MM.1S (cell line): ENCODE data around the gene KCNQ1.

Experiments used
- EZH2 ChIP-seq: fragments of 300-600 bp; sonication (generic); optimal IDR thresholded peaks from 2 replicates; pipeline ENCODE3; 2017; ENCODE audit warnings: low read depth, mild to moderate bottlenecking, antibody characterized with exemption, low read length, mixed read lengths
- TF ChIP-seq, protein P1 (sequence below): fragments of 300-600 bp; sonication (generic); IDR thresholded peaks from 2 replicates; pipeline ENCODE4 v1.5.1; 2016; ENCODE audit warnings: antibody characterized with exemption, low read length, mixed read lengths

DNA sequence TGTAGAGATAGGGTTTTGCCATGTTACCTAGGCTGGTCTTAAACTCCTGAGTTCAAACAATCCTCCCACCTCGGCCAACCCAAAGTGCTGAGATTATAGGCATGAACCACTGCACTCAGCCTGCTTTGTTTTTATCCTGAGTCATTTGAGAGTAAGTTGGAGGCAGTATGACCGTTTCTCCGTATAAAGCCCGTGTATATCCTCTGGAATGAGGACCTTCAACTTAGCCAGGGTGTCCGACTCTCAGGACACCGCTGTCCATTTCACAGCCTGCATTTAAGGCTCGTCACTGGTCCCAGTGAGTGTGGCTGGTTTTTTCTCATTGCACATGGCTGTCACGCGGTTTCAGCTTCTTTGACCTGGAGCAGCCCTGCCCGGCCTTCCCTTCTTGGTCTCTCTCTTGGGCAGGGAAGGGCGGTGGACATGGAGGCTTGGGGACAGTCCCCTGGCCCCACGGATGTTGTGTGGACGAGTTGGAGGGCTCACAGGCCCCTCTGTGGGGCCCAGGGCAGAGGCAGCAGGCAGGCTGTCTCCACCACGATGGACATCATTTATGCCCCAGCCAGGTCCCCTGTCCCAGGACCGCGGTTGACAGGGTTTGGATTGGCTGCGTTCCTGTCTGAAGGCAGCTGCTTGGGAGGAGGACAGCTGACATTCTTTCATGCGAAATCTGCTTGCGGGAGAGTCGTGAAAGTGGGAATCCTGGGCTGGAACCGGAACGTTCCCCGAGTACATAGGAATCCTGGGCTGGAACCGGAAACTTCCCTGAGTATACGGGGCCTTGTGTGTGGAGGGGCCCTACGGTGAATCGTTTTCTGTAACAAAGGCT is 93.3 kb downstream of the KCNQ1 start:
- TF ChIP-seq, protein P1, sequence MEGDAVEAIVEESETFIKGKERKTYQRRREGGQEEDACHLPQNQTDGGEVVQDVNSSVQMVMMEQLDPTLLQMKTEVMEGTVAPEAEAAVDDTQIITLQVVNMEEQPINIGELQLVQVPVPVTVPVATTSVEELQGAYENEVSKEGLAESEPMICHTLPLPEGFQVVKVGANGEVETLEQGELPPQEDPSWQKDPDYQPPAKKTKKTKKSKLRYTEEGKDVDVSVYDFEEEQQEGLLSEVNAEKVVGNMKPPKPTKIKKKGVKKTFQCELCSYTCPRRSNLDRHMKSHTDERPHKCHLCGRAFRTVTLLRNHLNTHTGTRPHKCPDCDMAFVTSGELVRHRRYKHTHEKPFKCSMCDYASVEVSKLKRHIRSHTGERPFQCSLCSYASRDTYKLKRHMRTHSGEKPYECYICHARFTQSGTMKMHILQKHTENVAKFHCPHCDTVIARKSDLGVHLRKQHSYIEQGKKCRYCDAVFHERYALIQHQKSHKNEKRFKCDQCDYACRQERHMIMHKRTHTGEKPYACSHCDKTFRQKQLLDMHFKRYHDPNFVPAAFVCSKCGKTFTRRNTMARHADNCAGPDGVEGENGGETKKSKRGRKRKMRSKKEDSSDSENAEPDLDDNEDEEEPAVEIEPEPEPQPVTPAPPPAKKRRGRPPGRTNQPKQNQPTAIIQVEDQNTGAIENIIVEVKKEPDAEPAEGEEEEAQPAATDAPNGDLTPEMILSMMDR: no peak
- TF ChIP-seq EZH2: no peak
